GM23248 (cell line): ENCODE data around the gene PKNOX2.

Experiments used
- EZH2 ChIP-seq: fragments of 200-600 bp; sonication (generic); IDR thresholded peaks from 2 replicates; pipeline ENCODE4 v1.6.1; 2018; ENCODE audit warnings: antibody characterized with exemption, mild to moderate bottlenecking; ENCODE audit not compliant: insufficient read depth, poor library complexity, severe bottlenecking
- EZH2phosphoT487 ChIP-seq: fragments of 200-600 bp; sonication (generic); IDR thresholded peaks from 2 replicates; pipeline ENCODE4 v1.6.1; 2018; ENCODE audit warnings: antibody characterized with exemption, moderate library complexity, mild to moderate bottlenecking, low read depth; ENCODE audit not compliant: insufficient read depth

- TF ChIP-seq EZH2phosphoT487 (no peak), EZH2 (no peak)
These were observed 199.7 kb downstream of the PKNOX2 start for GRCh38 chr11:125364121-125364826.
